D721Med (cell line): ENCODE data around the gene FCHO1.
"Not testable (repeated sequence)": the region's sequence is repeated elsewhere in the genome, so short reads cannot be mapped to it uniquely, and the experiment has no call there.

Source experiments
- DNase-seq: peaks from one replicate; pipeline ENCODE4 v3.0.0; 2011; ENCODE audit warnings: low spot score; ENCODE audit not compliant: insufficient read length
- FAIRE-seq: peaks from 2 replicates; lab custom pipeline; 2011; peaks lifted over from hg19 to GRCh38; lab: Jason Lieb, UNC
- CTCF ChIP-seq: IDR thresholded peaks from 2 replicates; pipeline ENCODE4 v1.5.1; 2012; ENCODE audit warnings: mild to moderate bottlenecking, control low read depth; ENCODE audit not compliant: insufficient read depth; ENCODE audit errors: missing control alignments

Gene FCHO1

GRCh38 chr19:17795495-17795856, 44.2 kb downstream of the FCHO1 start:
- DNase-seq (no peak), FAIRE-seq (no peak)
- TF ChIP-seq CTCF: no peak

DNA sequence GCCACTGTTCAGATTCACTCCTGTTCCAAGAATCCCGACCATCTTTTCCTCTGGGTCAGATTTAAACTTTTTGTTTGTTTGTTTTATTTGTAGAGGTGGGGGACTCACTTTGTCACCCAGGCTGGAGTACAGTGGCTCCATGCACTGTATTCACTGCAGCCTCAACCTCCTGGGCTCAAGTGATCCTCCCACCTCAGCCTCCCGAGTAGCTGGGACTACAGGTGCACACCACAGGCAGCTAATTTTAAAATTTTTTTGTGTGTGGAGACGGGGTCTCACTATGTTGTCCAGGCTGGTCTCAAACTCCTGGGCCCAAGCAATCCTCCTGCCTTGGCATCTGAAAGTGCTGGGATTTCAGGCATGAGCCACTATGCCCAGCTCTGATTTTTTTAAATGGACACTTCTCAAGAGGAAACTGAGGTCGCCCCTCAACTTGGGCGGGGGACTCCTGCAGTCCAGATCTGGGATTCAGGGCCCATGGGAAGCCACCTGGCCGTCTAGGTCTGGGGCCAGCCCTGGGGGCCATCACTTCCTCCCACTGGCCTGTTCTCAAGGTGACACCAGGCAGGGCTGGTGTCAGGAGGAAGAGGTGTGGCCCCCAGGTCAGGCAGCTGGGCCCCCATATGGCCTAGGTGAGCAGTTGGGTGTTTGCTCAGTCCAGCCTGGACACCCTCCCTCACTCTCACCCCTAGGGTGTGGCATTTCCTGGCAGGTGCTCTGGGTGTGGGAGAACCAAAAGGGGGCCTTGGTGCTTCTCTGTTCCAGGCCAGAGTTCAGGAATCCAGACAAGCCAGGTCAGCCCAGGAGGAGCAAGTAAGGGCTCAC, 44.9 kb downstream of the FCHO1 start:
- FAIRE-seq: no peak

GRCh38 chr19:17796838-17797423, 45.7 kb downstream of the FCHO1 start:
- no peak for TF ChIP-seq CTCF
- FAIRE-seq: no peak

More for the DNA sequence above, 44.9 kb downstream of the FCHO1 start:
- no peak for DNase-seq
- no peak for TF ChIP-seq CTCF

DNA sequence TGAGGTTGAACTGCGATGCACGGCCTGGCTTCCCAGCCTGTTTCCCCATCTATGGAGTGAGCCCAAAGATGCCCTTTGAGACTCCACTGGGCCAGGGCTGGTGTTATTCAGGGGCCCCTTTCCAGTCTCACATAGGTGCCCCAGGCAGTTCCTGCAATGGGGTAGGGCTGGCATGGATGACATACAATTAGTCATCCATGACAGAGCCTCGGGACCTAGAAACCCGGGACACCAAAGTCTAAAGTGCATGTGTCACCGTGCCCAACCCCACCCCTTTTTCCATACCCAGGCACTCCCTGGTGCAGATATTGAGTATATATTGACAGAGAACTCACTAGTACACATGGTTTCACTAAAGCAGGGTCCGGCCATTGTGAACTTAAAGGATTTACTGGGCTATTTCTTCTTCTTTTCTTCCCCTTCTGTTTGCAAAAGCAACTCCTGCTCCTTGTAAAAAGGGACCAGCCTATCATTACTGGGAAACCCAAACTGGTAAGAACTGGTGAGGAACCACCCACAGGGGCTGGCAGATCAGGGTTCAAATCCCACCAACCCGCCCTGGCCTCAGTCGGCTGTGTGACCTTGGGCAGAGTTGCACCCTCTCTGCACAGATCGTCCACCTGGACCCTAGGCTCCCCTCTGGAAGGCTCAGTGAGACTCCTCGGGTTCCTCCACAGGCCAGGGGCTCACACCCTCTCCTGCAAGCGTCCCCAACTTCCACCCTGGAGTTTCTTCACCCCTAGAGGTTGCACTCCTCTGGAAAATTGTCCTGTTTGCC, 46.3 kb downstream of the FCHO1 start:
- DNase-seq: no peak
- TF ChIP-seq CTCF: no peak
- FAIRE-seq: no peak

More at GRCh38 chr19:17796838-17797423, 45.7 kb downstream of the FCHO1 start:
- DNase-seq: no peak

DNA sequence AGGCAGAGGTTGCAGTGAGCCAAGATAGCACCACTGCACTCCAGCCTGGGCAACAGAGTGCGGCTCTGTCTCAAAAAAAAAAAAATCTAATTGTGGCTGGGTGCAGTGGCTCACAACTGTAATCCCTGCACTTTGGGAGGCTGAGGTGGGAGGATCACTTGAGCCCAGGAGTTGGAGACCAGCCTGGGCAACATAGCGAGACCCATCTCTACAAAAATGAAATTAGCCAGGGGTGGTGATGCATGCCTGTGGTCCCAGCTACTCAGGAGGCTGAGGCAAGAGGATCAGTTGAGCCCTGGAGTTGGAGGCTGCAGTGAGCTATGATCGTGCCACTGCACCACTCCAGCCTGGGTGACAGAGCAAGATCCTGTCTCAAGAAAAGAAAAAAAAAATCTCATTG, 47.3 kb downstream of the FCHO1 start:
- FAIRE-seq, DNase-seq: not testable (repeated sequence)

DNA sequence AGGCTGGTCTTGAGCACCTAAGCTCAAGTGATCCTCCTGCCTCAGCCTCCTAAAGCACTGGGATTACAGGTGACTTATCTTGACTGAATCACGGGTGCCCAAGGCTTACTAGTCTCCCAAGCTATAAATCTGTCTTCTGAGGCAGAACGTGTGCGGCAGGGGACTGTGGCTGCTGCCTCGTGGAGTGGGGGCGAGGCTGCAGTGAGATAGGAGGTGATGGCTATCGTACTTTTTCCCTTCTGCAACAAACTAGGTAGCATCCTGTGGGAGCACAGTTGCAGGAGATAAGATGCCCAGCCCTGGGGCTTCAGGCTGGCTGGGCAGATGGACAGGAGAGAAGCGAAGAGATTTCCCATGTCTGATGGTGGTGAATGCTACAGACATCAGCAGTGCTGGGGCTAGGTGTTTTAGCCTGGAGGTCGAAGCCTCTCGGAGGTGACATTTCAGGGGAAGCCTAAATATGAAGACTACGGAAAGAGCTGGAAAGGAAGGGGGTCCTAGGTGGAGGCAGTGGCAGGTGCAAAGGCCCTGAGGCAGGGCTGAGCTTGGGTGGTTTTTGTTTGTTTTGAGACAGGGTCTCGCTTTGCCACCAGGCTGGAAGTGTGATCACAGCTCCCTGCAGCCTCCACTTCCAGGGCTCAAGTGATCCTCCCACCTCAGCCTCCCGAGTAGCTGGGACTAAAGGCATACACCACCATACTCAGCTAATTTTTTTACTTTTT, 51.0 kb downstream of the FCHO1 start:
- DNase-seq (no peak), FAIRE-seq (no peak)
- no peak for TF ChIP-seq CTCF
